Kidney (tissue), 14 donors: ENCODE measurements around the gene RAB36. TPM values are rescaled to one million over a fixed set of nuclear protein-coding genes. Genes with fewer than 3 reads are reported as not detected.

Experiments
- DNase-seq, 5 donors: peaks; one replicate each; pipeline ENCODE4 v3.0.0-alpha.2; 2013 to 2020
- FAIRE-seq: peaks from 2 replicates; lab custom pipeline; 2012; peaks lifted over from hg19 to GRCh38; lab: Jason Lieb, UNC
- H3K27ac ChIP-seq, 2 donors: one replicate each; pipeline ENCODE4 v1.7.0; 2013; ENCODE audit warnings: low read depth in 2 of 2, low read length in 2 of 2, inconsistent platforms in 1 of 2
- H3K27me3 ChIP-seq: one replicate; pipeline ENCODE4 v1.7.1; 2013; ENCODE audit warnings: low read length, inconsistent platforms; ENCODE audit not compliant: control insufficient read depth, insufficient read depth
- H3K36me3 ChIP-seq, 3 donors: one replicate each; pipeline versions ENCODE4 v1.7.0 to v1.7.1; 2013; ENCODE audit warnings: low read length in 3 of 3, control low read depth in 1 of 3, inconsistent platforms in 1 of 3; ENCODE audit not compliant: insufficient read depth in 3 of 3, control insufficient read depth in 2 of 3
- H3K4me1 ChIP-seq, 3 donors: one replicate each; pipeline versions ENCODE4 v1.7.0 to v1.7.1; 2013; ENCODE audit warnings: low read length in 3 of 3, inconsistent platforms in 1 of 3, low read depth in 1 of 3; ENCODE audit not compliant: control insufficient read depth in 2 of 3, insufficient read depth in 2 of 3
- H3K4me3 ChIP-seq, 3 donors: one replicate each; pipeline versions ENCODE4 v1.7.0 to v1.8.1; 2013; ENCODE audit warnings: low read length in 3 of 3, control low read depth in 1 of 3, inconsistent platforms in 1 of 3
- H3K9ac ChIP-seq, 3 donors: one replicate each; pipeline versions ENCODE4 v1.7.0 to v1.7.1; 2013; ENCODE audit warnings: low read length in 3 of 3, control low read depth in 1 of 3, inconsistent platforms in 1 of 3
- H3K9me3 ChIP-seq, 3 donors: one replicate each; pipeline versions ENCODE4 v1.7.0 to v1.7.1; 2013; ENCODE audit warnings: low read length in 3 of 3, control low read depth in 1 of 3, inconsistent platforms in 1 of 3; ENCODE audit not compliant: control insufficient read depth in 2 of 3, insufficient read depth in 1 of 3
- intact Hi-C: fragments of 100-400 bp; cut with DNase I; formaldehyde crosslinking; loops from one replicate; pipeline ENCODE4 v1.11.1; 2022
- polyA plus RNA-seq: library from polyadenylated mRNA; stranded (reverse); fragments of 350-450 nt; fragmentation: Illumina TruSeq; extraction: RNeasy Lipid Tissue Mini Kit (QIAGEN cat#74804); gene quantifications from one replicate; pipeline ENCODE4 v1.2.3, GENCODE V29; 2014; ENCODE audit warnings: low read depth, low replicate concordance; ENCODE audit not compliant: insufficient read depth
- total RNA-seq: library from RNA; stranded (reverse); fragmentation: NEBNext Ultra II Directional; extraction: Animal tissue kit (Norgen Biotek cat#: 25700); gene quantifications from one replicate; pipeline ENCODE4 v1.2.1, GENCODE V29; 2021
- TF ChIP-seq, protein P1 (sequence below): IDR thresholded peaks from 3 replicates; pipeline ENCODE4 v1.5.1; 2012; ENCODE audit warnings: mild to moderate bottlenecking, moderate library complexity, borderline replicate concordance; ENCODE audit not compliant: insufficient read depth; ENCODE audit errors: extremely low read depth
- donor health status: control.
- donor health status: control.
- donor health status: control.
- donor health status: control.
- donor health status: control.
- donor health status: DM: yes; HTN: yes; CAD: no.
- donor health status: Normal renal cell carcinoma (clear cell type).

RAB36 gene
- total and polyA plus RNA-seq, 2 donors from 2014 or later, result 9.7 to 30.5 TPM

DNA sequence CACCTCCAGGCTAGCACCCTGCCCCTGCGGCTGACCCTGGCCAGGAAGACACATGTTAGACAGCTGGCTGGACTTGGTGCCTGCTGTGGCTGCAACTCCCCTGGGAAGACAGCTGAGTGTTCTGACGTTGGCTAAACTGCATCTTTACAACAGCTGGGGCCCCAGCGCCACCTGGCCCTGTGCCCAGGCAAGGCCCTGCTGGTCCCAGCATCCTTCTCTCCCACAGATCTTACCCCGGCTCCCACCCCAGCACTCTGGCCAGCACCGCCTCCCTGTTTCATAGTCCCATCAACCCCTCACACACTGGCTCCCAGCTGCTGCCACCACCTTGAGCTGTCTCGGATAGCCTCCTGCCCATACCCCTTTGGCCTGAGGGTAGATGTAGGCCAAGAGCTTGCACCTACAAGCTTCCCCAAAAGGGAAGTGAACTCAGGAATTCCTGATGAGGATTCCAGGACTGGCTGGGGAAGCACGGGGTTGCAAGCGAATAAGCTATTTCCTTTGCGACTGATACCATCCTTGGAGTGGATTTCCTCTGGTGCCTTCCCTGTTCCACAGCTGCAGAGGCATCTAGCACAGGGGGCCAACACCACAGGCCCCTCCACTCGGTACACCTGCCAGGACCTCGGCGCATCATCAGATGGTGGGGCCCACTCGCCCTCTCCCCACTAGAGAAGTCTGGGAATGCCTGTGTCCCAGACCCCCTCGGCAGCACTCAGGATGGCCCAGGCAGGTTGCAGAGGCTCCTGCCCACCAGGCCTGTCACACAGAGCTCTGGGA lies 32.0 kb upstream of the RAB36 start:
- FAIRE-seq (no peak), DNase-seq (peak in 2 of 5 donors; percentile 21 to 46)
- TF ChIP-seq, protein P1, sequence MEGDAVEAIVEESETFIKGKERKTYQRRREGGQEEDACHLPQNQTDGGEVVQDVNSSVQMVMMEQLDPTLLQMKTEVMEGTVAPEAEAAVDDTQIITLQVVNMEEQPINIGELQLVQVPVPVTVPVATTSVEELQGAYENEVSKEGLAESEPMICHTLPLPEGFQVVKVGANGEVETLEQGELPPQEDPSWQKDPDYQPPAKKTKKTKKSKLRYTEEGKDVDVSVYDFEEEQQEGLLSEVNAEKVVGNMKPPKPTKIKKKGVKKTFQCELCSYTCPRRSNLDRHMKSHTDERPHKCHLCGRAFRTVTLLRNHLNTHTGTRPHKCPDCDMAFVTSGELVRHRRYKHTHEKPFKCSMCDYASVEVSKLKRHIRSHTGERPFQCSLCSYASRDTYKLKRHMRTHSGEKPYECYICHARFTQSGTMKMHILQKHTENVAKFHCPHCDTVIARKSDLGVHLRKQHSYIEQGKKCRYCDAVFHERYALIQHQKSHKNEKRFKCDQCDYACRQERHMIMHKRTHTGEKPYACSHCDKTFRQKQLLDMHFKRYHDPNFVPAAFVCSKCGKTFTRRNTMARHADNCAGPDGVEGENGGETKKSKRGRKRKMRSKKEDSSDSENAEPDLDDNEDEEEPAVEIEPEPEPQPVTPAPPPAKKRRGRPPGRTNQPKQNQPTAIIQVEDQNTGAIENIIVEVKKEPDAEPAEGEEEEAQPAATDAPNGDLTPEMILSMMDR, result no peak
- no peaks in the 10 kb centered on the region for H3K27me3 ChIP-seq
- intact Hi-C loops, result no loop called here
- H3K9ac ChIP-seq, result no peak overlapping the region
- H3K27ac ChIP-seq, result no peak overlapping the region
- no peaks in the 10 kb centered on the region for H3K4me1 ChIP-seq
- no peak overlapping the region for H3K4me3 ChIP-seq
- H3K9me3 ChIP-seq, result no peaks in the 10 kb centered on the region
- H3K36me3 ChIP-seq, result no peaks in the 10 kb centered on the region

DNA sequence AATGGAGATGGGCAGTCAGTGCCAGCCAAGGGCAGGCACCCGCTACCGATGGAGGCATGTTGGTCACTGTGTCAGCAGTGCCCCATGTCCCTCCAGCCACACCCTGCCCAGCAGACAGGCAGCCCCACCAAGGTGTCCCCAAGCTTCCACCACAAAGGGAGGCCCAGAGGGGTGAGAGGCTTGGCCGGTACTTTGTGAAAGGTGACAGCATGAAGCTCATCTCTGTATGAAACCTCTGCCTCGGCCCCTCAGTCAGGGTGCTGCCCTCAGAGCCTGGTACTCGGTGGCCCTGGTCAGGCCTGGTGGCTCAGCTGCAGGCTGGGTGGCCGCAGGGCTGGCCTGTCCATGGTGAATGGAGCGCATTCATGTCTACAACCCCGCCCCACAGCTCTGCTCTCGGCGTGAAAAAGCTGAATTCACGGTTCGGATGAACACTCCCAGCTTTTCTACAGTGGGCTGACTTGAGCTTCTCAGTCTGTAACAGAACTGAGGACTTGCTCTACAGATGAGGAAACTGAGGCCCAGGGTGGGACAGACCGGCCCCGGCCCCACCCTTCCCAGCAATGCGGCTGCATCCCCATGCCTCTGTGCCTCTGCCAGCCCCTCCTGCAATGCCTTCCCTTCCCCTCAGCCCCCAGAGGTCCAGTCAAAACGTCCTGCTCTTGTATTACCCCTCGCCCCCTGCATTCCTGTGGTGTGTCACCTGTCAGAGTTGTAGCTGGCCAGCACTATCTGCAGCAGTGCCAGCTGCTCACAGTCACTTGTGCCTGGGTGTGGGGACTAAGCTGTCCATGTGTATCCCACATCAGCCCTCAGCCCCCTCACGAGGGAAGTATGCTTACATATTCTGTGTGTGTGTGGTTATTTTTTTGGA lies 31.2 kb upstream of the RAB36 start:
- FAIRE-seq (no peak), DNase-seq (no peak)
- Histone ChIP-seq H3K9me3 (no peaks in the 10 kb centered on the region), H3K4me3 (no peak overlapping the region), H3K36me3 (no peaks in the 10 kb centered on the region), H3K9ac (no peak overlapping the region), H3K27ac (no peak overlapping the region), H3K27me3 (no peaks in the 10 kb centered on the region), H3K4me1 (no peaks in the 10 kb centered on the region)
- TF ChIP-seq, protein P1, result no peak
- intact Hi-C loops, result no loop called here

DNA sequence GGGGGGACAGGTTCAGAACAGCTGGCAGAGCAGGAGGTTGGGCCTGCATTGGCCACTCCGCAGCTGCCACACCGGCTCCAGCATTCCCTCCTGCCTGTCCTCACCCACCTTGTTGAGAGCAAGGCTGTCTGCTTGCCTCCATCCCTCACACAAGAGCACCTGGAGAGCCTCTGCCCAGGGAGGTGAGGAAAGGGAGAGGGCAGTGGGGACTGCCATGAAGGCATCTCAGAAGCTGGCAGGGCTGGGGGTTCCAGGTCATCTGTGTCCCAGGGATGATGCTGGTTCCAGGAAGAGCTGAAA lies 30.6 kb upstream of the RAB36 start:
- H3K4me1 ChIP-seq, result no peaks in the 10 kb centered on the region
- FAIRE-seq (no peak), DNase-seq (no peak)
- no peak overlapping the region for H3K4me3 ChIP-seq
- no peaks in the 10 kb centered on the region for H3K36me3 ChIP-seq
- TF ChIP-seq, protein P1, result no peak
- H3K9ac ChIP-seq, result no peak overlapping the region
- intact Hi-C loops, result no loop called here
- no peak overlapping the region for H3K27ac ChIP-seq
- no peaks in the 10 kb centered on the region for H3K9me3 ChIP-seq
- no peaks in the 10 kb centered on the region for H3K27me3 ChIP-seq
